GM19324 (cell line): ENCODE measurements around the gene SEPTIN14.
"Not testable (repeated sequence)": the region's sequence is repeated elsewhere in the genome, so short reads cannot be mapped to it uniquely, and the experiment has no call there.

Experiments used
- ATAC-seq: cut with Tn5 transposase; IDR thresholded peaks from one replicate; pipeline ENCODE4 v1.9.1; 2021; ENCODE audit warnings: mild to moderate bottlenecking, moderate library complexity; ENCODE audit not compliant: unreplicated experiment, low FRiP score

SEPTIN14 gene

GRCh38 chr7:55786901-55787300 lies 75.7 kb downstream of the SEPTIN14 start:
- ATAC-seq, result no peak

GRCh38 chr7:55785444-55785843 lies 77.1 kb downstream of the SEPTIN14 start:
- ATAC-seq, result not testable (repeated sequence)

GRCh38 chr7:55784151-55784550 lies 78.4 kb downstream of the SEPTIN14 start:
- no peak for ATAC-seq

GRCh38 chr7:55778631-55779030 lies 83.9 kb downstream of the SEPTIN14 start:
- ATAC-seq, result no peak

- ATAC-seq, result no peak
These were observed 86.4 kb downstream of the SEPTIN14 start for GRCh38 chr7:55776196-55776595.

GRCh38 chr7:55775051-55775420 lies 87.5 kb downstream of the SEPTIN14 start:
- ATAC-seq, result no peak

- ATAC-seq, result no peak
These were observed 88.1 kb downstream of the SEPTIN14 start for GRCh38 chr7:55774327-55775050.

GRCh38 chr7:55770778-55771177 lies 91.8 kb downstream of the SEPTIN14 start:
- no peak for ATAC-seq

- ATAC-seq, result not testable (repeated sequence)
These were observed 109.2 kb downstream of the SEPTIN14 start for GRCh38 chr7:55753274-55753862.

- not testable (repeated sequence) for ATAC-seq
These were observed 117.8 kb downstream of the SEPTIN14 start for GRCh38 chr7:55744706-55745105.
